H9 (cell line): ENCODE results near the gene DTX2. TPM values are rescaled to one million over a fixed set of nuclear protein-coding genes. Genes with fewer than 3 reads are reported as not detected.
"Not testable (repeated sequence)": the region's sequence is repeated elsewhere in the genome, so short reads cannot be mapped to it uniquely, and the experiment has no call there.

Source experiments
- DNase-seq: peaks from one replicate; pipeline ENCODE4 v3.0.0-alpha.2; 2017
- H2AFZ ChIP-seq: one replicate; pipeline ENCODE4 v1.6.1; 2013; ENCODE audit warnings: mild to moderate bottlenecking, low read length, control low read depth, moderate library complexity
- H2AK5ac ChIP-seq: 2 replicates; pipeline ENCODE4 v1.6.1; 2013; ENCODE audit warnings: low read length, control low read depth, mixed read lengths; ENCODE audit not compliant: insufficient read length
- H2BK120ac ChIP-seq: one replicate; pipeline ENCODE4 v1.6.1; 2013; ENCODE audit warnings: low read depth, mild to moderate bottlenecking, low read length, control low read depth, inconsistent platforms; ENCODE audit not compliant: poor library complexity, severe bottlenecking
- H2BK12ac ChIP-seq: 2 replicates; pipeline ENCODE4 v1.6.1; 2013; ENCODE audit warnings: low read length, control low read depth, mixed read lengths, low read depth; ENCODE audit not compliant: insufficient read length
- H2BK15ac ChIP-seq: 2 replicates; pipeline ENCODE4 v1.6.1; 2013; ENCODE audit warnings: low read depth, low read length, control low read depth
- H2BK20ac ChIP-seq: one replicate; pipeline ENCODE4 v1.6.1; 2013; ENCODE audit warnings: low read depth, mild to moderate bottlenecking, low read length, control low read depth, inconsistent platforms; ENCODE audit not compliant: poor library complexity, severe bottlenecking
- H2BK5ac ChIP-seq: 2 replicates; pipeline ENCODE4 v1.6.1; 2013; ENCODE audit warnings: low read length, control low read depth, mixed read lengths; ENCODE audit not compliant: insufficient read length
- H3K14ac ChIP-seq: 2 replicates; pipeline ENCODE4 v1.6.1; 2013; ENCODE audit warnings: low read length, control low read depth; ENCODE audit not compliant: insufficient read depth
- H3K18ac ChIP-seq: 2 replicates; pipeline ENCODE4 v1.6.1; 2013; ENCODE audit warnings: low read depth, mild to moderate bottlenecking, mixed read lengths, low read length, control low read depth; ENCODE audit not compliant: insufficient read length
- H3K23ac ChIP-seq: 2 replicates; pipeline ENCODE4 v1.6.1; 2013; ENCODE audit warnings: low read length, control low read depth, mixed read lengths, low read depth; ENCODE audit not compliant: insufficient read length
- H3K23me2 ChIP-seq: 2 replicates; pipeline ENCODE4 v1.6.1; 2013; ENCODE audit warnings: low read depth, mild to moderate bottlenecking, mixed read lengths, low read length, control low read depth; ENCODE audit not compliant: insufficient read length, poor library complexity, severe bottlenecking
- H3K27ac ChIP-seq: 2 replicates; pipeline ENCODE4 v1.5.1; 2013; ENCODE audit warnings: low read length, control low read depth, mixed read lengths, low read depth; ENCODE audit not compliant: insufficient read length
- H3K27me3 ChIP-seq: 2 replicates; pipeline ENCODE4 v1.6.1; 2013; ENCODE audit warnings: low read length, control low read depth, inconsistent platforms; ENCODE audit not compliant: insufficient read depth
- H3K4ac ChIP-seq: 2 replicates; pipeline ENCODE4 v1.6.1; 2013; ENCODE audit warnings: low read depth, mild to moderate bottlenecking, control low read depth, inconsistent platforms, low read length, moderate library complexity
- H3K4me1 ChIP-seq: 2 replicates; pipeline ENCODE4 v1.6.1; 2013; ENCODE audit warnings: low read length, control low read depth, inconsistent platforms; ENCODE audit not compliant: insufficient read depth
- H3K4me2 ChIP-seq: 2 replicates; pipeline ENCODE4 v1.6.1; 2013; ENCODE audit warnings: low read length, control low read depth, mixed read lengths; ENCODE audit not compliant: insufficient read length, insufficient read depth
- H3K56ac ChIP-seq: 2 replicates; pipeline ENCODE4 v1.6.1; 2013; ENCODE audit warnings: low read depth, mild to moderate bottlenecking, mixed read lengths, low read length, control low read depth; ENCODE audit not compliant: insufficient read length
- H3K79me1 ChIP-seq: 2 replicates; pipeline ENCODE4 v1.6.1; 2013; ENCODE audit warnings: low read depth, mild to moderate bottlenecking, moderate library complexity, low read length, control low read depth, inconsistent platforms; ENCODE audit not compliant: insufficient read depth, poor library complexity, severe bottlenecking
- H3K79me2 ChIP-seq: 2 replicates; pipeline ENCODE4 v1.6.1; 2013; ENCODE audit warnings: low read length, control low read depth, inconsistent platforms; ENCODE audit not compliant: insufficient read depth
- H3K9ac ChIP-seq: 2 replicates; pipeline ENCODE4 v1.6.1; 2013; ENCODE audit warnings: low read length, control low read depth, mixed read lengths; ENCODE audit not compliant: insufficient read length; ENCODE audit errors: extremely low read depth
- H3K9me3 ChIP-seq: one replicate; pipeline ENCODE4 v1.6.1; 2013; ENCODE audit warnings: low read depth, low read length, inconsistent platforms; ENCODE audit not compliant: control insufficient read depth
- H3T11ph ChIP-seq: one replicate; pipeline ENCODE4 v1.6.1; 2013; ENCODE audit warnings: mild to moderate bottlenecking, low read length, control low read depth, inconsistent platforms
- H4K20me1 ChIP-seq: one replicate; pipeline ENCODE4 v1.6.1; 2013; ENCODE audit not compliant: control insufficient read depth, insufficient read length, insufficient read depth
- H4K5ac ChIP-seq: 2 replicates; pipeline ENCODE4 v1.6.1; 2013; ENCODE audit warnings: low read depth, mild to moderate bottlenecking, mixed read lengths, low read length, control low read depth; ENCODE audit not compliant: insufficient read length
- H4K8ac ChIP-seq: replicated peaks from 2 replicates; pipeline ENCODE4 v1.6.1; 2013; ENCODE audit warnings: low read length, control low read depth, mixed read lengths, low read depth; ENCODE audit not compliant: insufficient read length
- H4K91ac ChIP-seq: 2 replicates; pipeline ENCODE4 v1.6.1; 2013; ENCODE audit warnings: low read depth, mild to moderate bottlenecking, moderate library complexity, mixed read lengths, low read length, control low read depth; ENCODE audit not compliant: insufficient read length
- H3K27ac Mint-ChIP-seq, 3 experiments: 2 replicates in 2 of 3; 3 replicates in 1 of 3; pipeline ENCODE4 v1.8.0; 2020 to 2021; ENCODE audit warnings: mixed read lengths in 3 of 3, mild to moderate bottlenecking in 1 of 3, moderate library complexity in 1 of 3
- H3K27me3 Mint-ChIP-seq: 2 replicates; pipeline ENCODE4 v1.8.0; 2021; ENCODE audit warnings: low read depth, mild to moderate bottlenecking, moderate library complexity, mixed read lengths
- H3K36me3 Mint-ChIP-seq, 3 experiments: 2 replicates in 2 of 3; 3 replicates in 1 of 3; pipeline ENCODE4 v1.8.0; 2020 to 2021; ENCODE audit warnings: low read depth in 3 of 3, mixed read lengths in 3 of 3; ENCODE audit not compliant: insufficient read depth in 1 of 3
- H3K4me1 Mint-ChIP-seq, 2 experiments: 2 replicates each; pipeline ENCODE4 v1.8.0; 2020; ENCODE audit warnings: mixed read lengths in 2 of 2
- H3K4me3 Mint-ChIP-seq, 2 experiments: 2 replicates in 1 of 2; 3 replicates in 1 of 2; pipeline ENCODE4 v1.8.0; 2020 to 2021; ENCODE audit warnings: mild to moderate bottlenecking in 2 of 2, mixed read lengths in 2 of 2, moderate library complexity in 1 of 2
- H3K9me3 Mint-ChIP-seq, 2 experiments: 2 replicates in 1 of 2; 3 replicates in 1 of 2; pipeline ENCODE4 v1.8.0; 2020; ENCODE audit warnings: mild to moderate bottlenecking in 2 of 2, mixed read lengths in 2 of 2, moderate library complexity in 1 of 2
- WGBS: extraction: QIAGEN DNeasy Blood & Tissue Kit; methylation state at CpG from one replicate; pipeline ENCODE4 v1.1.7; 2013; ENCODE audit warnings: missing lambda C conversion rate, low lambda C conversion rate, mixed read lengths; ENCODE audit not compliant: insufficient read length; ENCODE audit errors: extremely low coverage; 5-methylcytosine and 5-hydroxymethylcytosine counted together
- total RNA-seq: library from RNA; stranded (reverse); gene quantifications from 2 replicates; pipeline ENCODE4 v1.2.1, GENCODE V29; 2021

DTX2 gene
- total RNA-seq, 1 experiment from 2014 or later, result 48.8 TPM

DNA sequence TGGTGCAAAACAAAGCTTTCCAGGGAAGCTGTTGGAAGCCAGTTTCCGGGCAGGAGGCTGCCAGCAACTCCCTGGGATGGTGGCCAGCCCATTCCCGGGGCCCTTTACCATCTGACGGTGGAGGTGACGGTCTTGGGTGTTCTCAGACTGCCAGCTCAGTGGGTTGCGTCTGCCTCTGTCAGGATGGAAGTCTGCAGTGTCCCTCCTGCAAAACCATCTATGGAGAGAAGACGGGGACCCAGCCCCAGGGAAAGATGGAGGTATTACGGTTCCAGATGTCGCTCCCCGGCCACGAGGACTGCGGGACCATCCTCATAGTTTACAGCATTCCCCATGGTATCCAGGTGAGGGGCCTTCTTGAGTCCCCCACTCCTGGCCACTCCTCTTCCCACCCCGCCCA is 41.7 kb downstream of the DTX2 start:
- H4K91ac ChIP-seq, H3K18ac ChIP-seq, H4K5ac ChIP-seq, H3K27me3 ChIP-seq, H3K23me2 ChIP-seq, H3K79me1 ChIP-seq, H2BK5ac ChIP-seq, H2AFZ ChIP-seq, H3K4me3 Mint-ChIP-seq, H2BK12ac ChIP-seq, H3K4me1 ChIP-seq, H3K27ac Mint-ChIP-seq, H3K14ac ChIP-seq, H4K20me1 ChIP-seq, H3K56ac ChIP-seq, H4K8ac ChIP-seq, H3K4me2 ChIP-seq, H3K9ac ChIP-seq, H2BK15ac ChIP-seq, H3K9me3 Mint-ChIP-seq, H3K4ac ChIP-seq, H2BK120ac ChIP-seq, H3K27ac ChIP-seq, H3K23ac ChIP-seq, H3T11ph ChIP-seq, H2AK5ac ChIP-seq, H3K79me2 ChIP-seq, H3K27me3 Mint-ChIP-seq, H3K9me3 ChIP-seq, H3K4me1 Mint-ChIP-seq, H2BK20ac ChIP-seq: not testable (repeated sequence)
- DNase-seq, result peak; percentile 15
- no CpG with 5 or more reads among the region's 12 CpGs for WGBS
- peaks cover 0 to 25% (median 9%) of the 10 kb centered on the region in 3 experiments; a peak in 5 of 7 replicates for H3K36me3 Mint-ChIP-seq

DNA sequence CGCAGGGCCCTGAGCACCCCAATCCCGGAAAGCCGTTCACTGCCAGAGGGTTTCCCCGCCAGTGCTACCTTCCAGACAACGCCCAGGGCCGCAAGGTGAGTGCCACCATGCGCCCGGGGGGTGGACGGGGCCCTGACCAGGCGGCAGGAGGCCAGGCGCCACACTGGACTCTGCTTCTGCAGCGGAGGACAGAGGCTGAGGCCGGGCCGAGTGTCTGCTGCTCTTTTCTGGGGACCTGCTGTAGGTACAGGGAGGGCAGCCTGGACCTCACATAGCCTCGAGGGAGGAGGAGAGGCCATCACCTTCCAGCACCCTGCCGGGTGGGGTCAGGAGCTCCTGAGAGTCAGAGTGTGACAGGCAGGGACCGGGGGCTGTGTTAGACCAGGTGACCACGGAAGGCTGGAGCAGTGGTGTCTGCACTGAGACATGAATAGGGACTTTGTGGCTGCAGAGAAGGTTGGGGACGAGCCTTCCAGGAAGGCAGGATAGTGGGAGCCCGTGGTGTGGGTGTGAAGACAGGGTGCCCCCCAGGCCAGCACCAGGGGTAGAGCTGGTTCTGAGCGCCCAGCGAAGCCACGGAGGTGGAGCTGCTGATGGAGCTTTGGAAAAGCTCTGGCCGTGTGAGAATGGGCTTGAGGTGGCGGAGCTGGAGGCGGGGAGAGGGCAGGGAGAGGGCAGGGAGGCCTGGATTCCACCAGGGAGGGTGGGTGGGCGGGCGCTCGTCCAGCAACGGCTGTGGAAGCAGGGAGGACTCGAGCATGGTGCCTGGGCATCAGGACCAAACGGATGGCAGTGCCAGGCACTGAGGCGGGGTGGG is 43.0 kb downstream of the DTX2 start:
- not testable (repeated sequence) for H3K79me1 ChIP-seq, H3K9me3 Mint-ChIP-seq, H2BK5ac ChIP-seq, H4K8ac ChIP-seq, H3K14ac ChIP-seq, H2AFZ ChIP-seq, H3K9me3 ChIP-seq, H2BK120ac ChIP-seq, H3K56ac ChIP-seq, H3K4me1 ChIP-seq, H3K27me3 Mint-ChIP-seq, H2BK12ac ChIP-seq, H4K91ac ChIP-seq, H3K4me3 Mint-ChIP-seq, H3T11ph ChIP-seq, H4K20me1 ChIP-seq, H3K4me1 Mint-ChIP-seq, H3K9ac ChIP-seq, H3K27me3 ChIP-seq, H4K5ac ChIP-seq, H2BK20ac ChIP-seq, H2AK5ac ChIP-seq, H3K4me2 ChIP-seq, H3K23ac ChIP-seq, H3K79me2 ChIP-seq, H3K4ac ChIP-seq, H3K23me2 ChIP-seq, H3K27ac ChIP-seq, H3K18ac ChIP-seq, H2BK15ac ChIP-seq
- DNase-seq, result peak; percentile 16
- Mint-ChIP-seq H3K27ac (peak overlapping the region in 2 of 3 experiments; percentile 46 to 80; a peak in 3 of 7 replicates), H3K36me3 (peaks cover 0 to 25% (median 9%) of the 10 kb centered on the region in 3 experiments; a peak in 5 of 7 replicates)
- no CpG with 5 or more reads among the region's 33 CpGs for WGBS
